Embryonic facial prominence (tissue), 1 donor: Measurements from ENCODE around the gene TIMP3.

ENCODE experiments used
- DNase-seq: peaks from one replicate; pipeline ENCODE4 v3.0.0-alpha.2; 2016; ENCODE audit errors: extremely low spot score

TIMP3 gene

GRCh38 chr22:32785321-32786026, 16.0 kb upstream of the TIMP3 start:
- DNase-seq: no peak

- DNase-seq: no peak
Observed at GRCh38 chr22:32786027-32786418, 15.5 kb upstream of the TIMP3 start.

GRCh38 chr22:32788904-32789624, 12.4 kb upstream of the TIMP3 start:
- no peak for DNase-seq

GRCh38 chr22:32789797-32790620, 11.5 kb upstream of the TIMP3 start:
- DNase-seq: no peak

GRCh38 chr22:32791056-32791455, 10.4 kb upstream of the TIMP3 start:
- DNase-seq: no peak

- no peak for DNase-seq
Observed at GRCh38 chr22:32791485-32791884, 10.0 kb upstream of the TIMP3 start.

- no peak for DNase-seq
Observed at GRCh38 chr22:32793589-32793988, 7.9 kb upstream of the TIMP3 start.

GRCh38 chr22:32794449-32795213, 6.9 kb upstream of the TIMP3 start:
- no peak for DNase-seq

- DNase-seq: no peak
Observed at GRCh38 chr22:32795214-32795596, 6.3 kb upstream of the TIMP3 start.

- peak; percentile 69 for DNase-seq
Observed at GRCh38 chr22:32796865-32797573, 4.5 kb upstream of the TIMP3 start.

- DNase-seq: no peak
Observed at GRCh38 chr22:32799496-32799895, 2.0 kb upstream of the TIMP3 start.

- DNase-seq: no peak
Observed at GRCh38 chr22:32800158-32800882, 1.2 kb upstream of the TIMP3 start.

GRCh38 chr22:32800994-32801536, 440 bp upstream of the TIMP3 start:
- DNase-seq: no peak

GRCh38 chr22:32802237-32802765, 796 bp downstream of the TIMP3 start:
- DNase-seq: no peak

GRCh38 chr22:32803020-32803737, 1.7 kb downstream of the TIMP3 start:
- DNase-seq: no peak

GRCh38 chr22:32803738-32804435, 2.4 kb downstream of the TIMP3 start:
- DNase-seq: no peak

- DNase-seq: no peak
Observed at GRCh38 chr22:32804531-32805360, 3.2 kb downstream of the TIMP3 start.
